H9 (cell line): ENCODE data around the gene TAF4B. TPM values are rescaled to one million over a fixed set of nuclear protein-coding genes. Genes with fewer than 3 reads are reported as not detected.

Source experiments
- DNase-seq: peaks from one replicate; pipeline ENCODE4 v3.0.0-alpha.2; 2017
- H2AFZ ChIP-seq: one replicate; pipeline ENCODE4 v1.6.1; 2013; ENCODE audit warnings: mild to moderate bottlenecking, low read length, control low read depth, moderate library complexity
- H2AK5ac ChIP-seq: 2 replicates; pipeline ENCODE4 v1.6.1; 2013; ENCODE audit warnings: low read length, control low read depth, mixed read lengths; ENCODE audit not compliant: insufficient read length
- H2BK120ac ChIP-seq: one replicate; pipeline ENCODE4 v1.6.1; 2013; ENCODE audit warnings: low read depth, mild to moderate bottlenecking, low read length, control low read depth, inconsistent platforms; ENCODE audit not compliant: poor library complexity, severe bottlenecking
- H2BK12ac ChIP-seq: 2 replicates; pipeline ENCODE4 v1.6.1; 2013; ENCODE audit warnings: low read length, control low read depth, mixed read lengths, low read depth; ENCODE audit not compliant: insufficient read length
- H2BK15ac ChIP-seq: 2 replicates; pipeline ENCODE4 v1.6.1; 2013; ENCODE audit warnings: low read depth, low read length, control low read depth
- H2BK20ac ChIP-seq: one replicate; pipeline ENCODE4 v1.6.1; 2013; ENCODE audit warnings: low read depth, mild to moderate bottlenecking, low read length, control low read depth, inconsistent platforms; ENCODE audit not compliant: poor library complexity, severe bottlenecking
- H2BK5ac ChIP-seq: 2 replicates; pipeline ENCODE4 v1.6.1; 2013; ENCODE audit warnings: low read length, control low read depth, mixed read lengths; ENCODE audit not compliant: insufficient read length
- H3K14ac ChIP-seq: 2 replicates; pipeline ENCODE4 v1.6.1; 2013; ENCODE audit warnings: low read length, control low read depth; ENCODE audit not compliant: insufficient read depth
- H3K18ac ChIP-seq: 2 replicates; pipeline ENCODE4 v1.6.1; 2013; ENCODE audit warnings: low read depth, mild to moderate bottlenecking, mixed read lengths, low read length, control low read depth; ENCODE audit not compliant: insufficient read length
- H3K23ac ChIP-seq: 2 replicates; pipeline ENCODE4 v1.6.1; 2013; ENCODE audit warnings: low read length, control low read depth, mixed read lengths, low read depth; ENCODE audit not compliant: insufficient read length
- H3K23me2 ChIP-seq: 2 replicates; pipeline ENCODE4 v1.6.1; 2013; ENCODE audit warnings: low read depth, mild to moderate bottlenecking, mixed read lengths, low read length, control low read depth; ENCODE audit not compliant: insufficient read length, poor library complexity, severe bottlenecking
- H3K27ac ChIP-seq: 2 replicates; pipeline ENCODE4 v1.5.1; 2013; ENCODE audit warnings: low read length, control low read depth, mixed read lengths, low read depth; ENCODE audit not compliant: insufficient read length
- H3K27me3 ChIP-seq: 2 replicates; pipeline ENCODE4 v1.6.1; 2013; ENCODE audit warnings: low read length, control low read depth, inconsistent platforms; ENCODE audit not compliant: insufficient read depth
- H3K4ac ChIP-seq: 2 replicates; pipeline ENCODE4 v1.6.1; 2013; ENCODE audit warnings: low read depth, mild to moderate bottlenecking, control low read depth, inconsistent platforms, low read length, moderate library complexity
- H3K4me1 ChIP-seq: 2 replicates; pipeline ENCODE4 v1.6.1; 2013; ENCODE audit warnings: low read length, control low read depth, inconsistent platforms; ENCODE audit not compliant: insufficient read depth
- H3K4me2 ChIP-seq: 2 replicates; pipeline ENCODE4 v1.6.1; 2013; ENCODE audit warnings: low read length, control low read depth, mixed read lengths; ENCODE audit not compliant: insufficient read length, insufficient read depth
- H3K56ac ChIP-seq: 2 replicates; pipeline ENCODE4 v1.6.1; 2013; ENCODE audit warnings: low read depth, mild to moderate bottlenecking, mixed read lengths, low read length, control low read depth; ENCODE audit not compliant: insufficient read length
- H3K79me1 ChIP-seq: 2 replicates; pipeline ENCODE4 v1.6.1; 2013; ENCODE audit warnings: low read depth, mild to moderate bottlenecking, moderate library complexity, low read length, control low read depth, inconsistent platforms; ENCODE audit not compliant: insufficient read depth, poor library complexity, severe bottlenecking
- H3K79me2 ChIP-seq: 2 replicates; pipeline ENCODE4 v1.6.1; 2013; ENCODE audit warnings: low read length, control low read depth, inconsistent platforms; ENCODE audit not compliant: insufficient read depth
- H3K9ac ChIP-seq: 2 replicates; pipeline ENCODE4 v1.6.1; 2013; ENCODE audit warnings: low read length, control low read depth, mixed read lengths; ENCODE audit not compliant: insufficient read length; ENCODE audit errors: extremely low read depth
- H3K9me3 ChIP-seq: one replicate; pipeline ENCODE4 v1.6.1; 2013; ENCODE audit warnings: low read depth, low read length, inconsistent platforms; ENCODE audit not compliant: control insufficient read depth
- H3T11ph ChIP-seq: one replicate; pipeline ENCODE4 v1.6.1; 2013; ENCODE audit warnings: mild to moderate bottlenecking, low read length, control low read depth, inconsistent platforms
- H4K20me1 ChIP-seq: one replicate; pipeline ENCODE4 v1.6.1; 2013; ENCODE audit not compliant: control insufficient read depth, insufficient read length, insufficient read depth
- H4K5ac ChIP-seq: 2 replicates; pipeline ENCODE4 v1.6.1; 2013; ENCODE audit warnings: low read depth, mild to moderate bottlenecking, mixed read lengths, low read length, control low read depth; ENCODE audit not compliant: insufficient read length
- H4K8ac ChIP-seq: replicated peaks from 2 replicates; pipeline ENCODE4 v1.6.1; 2013; ENCODE audit warnings: low read length, control low read depth, mixed read lengths, low read depth; ENCODE audit not compliant: insufficient read length
- H4K91ac ChIP-seq: 2 replicates; pipeline ENCODE4 v1.6.1; 2013; ENCODE audit warnings: low read depth, mild to moderate bottlenecking, moderate library complexity, mixed read lengths, low read length, control low read depth; ENCODE audit not compliant: insufficient read length
- H3K27ac Mint-ChIP-seq, 3 experiments: 2 replicates in 2 of 3; 3 replicates in 1 of 3; pipeline ENCODE4 v1.8.0; 2020 to 2021; ENCODE audit warnings: mixed read lengths in 3 of 3, mild to moderate bottlenecking in 1 of 3, moderate library complexity in 1 of 3
- H3K27me3 Mint-ChIP-seq: 2 replicates; pipeline ENCODE4 v1.8.0; 2021; ENCODE audit warnings: low read depth, mild to moderate bottlenecking, moderate library complexity, mixed read lengths
- H3K36me3 Mint-ChIP-seq, 3 experiments: 2 replicates in 2 of 3; 3 replicates in 1 of 3; pipeline ENCODE4 v1.8.0; 2020 to 2021; ENCODE audit warnings: low read depth in 3 of 3, mixed read lengths in 3 of 3; ENCODE audit not compliant: insufficient read depth in 1 of 3
- H3K4me1 Mint-ChIP-seq, 2 experiments: 2 replicates each; pipeline ENCODE4 v1.8.0; 2020; ENCODE audit warnings: mixed read lengths in 2 of 2
- H3K4me3 Mint-ChIP-seq, 2 experiments: 2 replicates in 1 of 2; 3 replicates in 1 of 2; pipeline ENCODE4 v1.8.0; 2020 to 2021; ENCODE audit warnings: mild to moderate bottlenecking in 2 of 2, mixed read lengths in 2 of 2, moderate library complexity in 1 of 2
- H3K9me3 Mint-ChIP-seq, 2 experiments: 2 replicates in 1 of 2; 3 replicates in 1 of 2; pipeline ENCODE4 v1.8.0; 2020; ENCODE audit warnings: mild to moderate bottlenecking in 2 of 2, mixed read lengths in 2 of 2, moderate library complexity in 1 of 2
- CTCF ChIP-seq: fragments of 200-600 bp; sonication (generic); conservative IDR thresholded peaks from 3 replicates; pipeline ENCODE4 v1.8.0; 2021; ENCODE audit warnings: antibody characterized with exemption, mild to moderate bottlenecking
- WGBS: extraction: QIAGEN DNeasy Blood & Tissue Kit; methylation state at CpG from one replicate; pipeline ENCODE4 v1.1.7; 2013; ENCODE audit warnings: missing lambda C conversion rate, low lambda C conversion rate, mixed read lengths; ENCODE audit not compliant: insufficient read length; ENCODE audit errors: extremely low coverage; 5-methylcytosine and 5-hydroxymethylcytosine counted together
- total RNA-seq: library from RNA; stranded (reverse); gene quantifications from 2 replicates; pipeline ENCODE4 v1.2.1, GENCODE V29; 2021

The TAF4B gene
- total RNA-seq, 1 experiment from 2014 or later = 19.8 TPM

DNA sequence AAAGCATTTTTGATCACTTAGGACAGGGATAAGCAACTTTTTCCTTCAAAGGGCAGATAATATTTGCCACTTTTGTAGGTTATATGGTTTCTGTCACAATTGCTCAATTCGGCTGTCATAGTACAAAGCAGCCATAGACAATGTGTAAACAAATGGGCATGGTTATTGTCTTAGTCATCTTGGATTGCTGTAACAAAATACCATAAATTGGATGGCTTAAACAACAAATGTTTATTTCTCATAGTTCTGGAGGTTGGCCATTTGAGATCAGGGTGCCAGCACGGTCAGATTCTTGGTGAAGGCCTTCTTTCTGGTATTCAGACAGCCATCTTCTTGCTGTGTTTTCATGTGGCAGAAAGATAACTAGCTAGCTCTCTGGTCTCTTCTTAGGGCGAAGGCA lies 91.2 kb downstream of the TAF4B start:
- H3K79me1 ChIP-seq = no peaks in the 10 kb centered on the region
- H3K14ac ChIP-seq = no peak overlapping the region
- H2BK5ac ChIP-seq = no peak overlapping the region
- WGBS = no CpG with 5 or more reads among the region's 3 CpGs
- no peak overlapping the region for H4K8ac ChIP-seq
- H2BK15ac ChIP-seq = no peak overlapping the region
- H2AFZ ChIP-seq = no peak overlapping the region
- H3K36me3 Mint-ChIP-seq = peaks cover 4 to 16% (median 12%) of the 10 kb centered on the region in 3 experiments; a peak in 6 of 7 replicates
- H3K4me1 ChIP-seq = no peaks in the 10 kb centered on the region
- H3T11ph ChIP-seq = no peak overlapping the region
- no peaks in the 10 kb centered on the region for H3K23me2 ChIP-seq
- no peak overlapping the region for H2BK120ac ChIP-seq
- H3K18ac ChIP-seq = no peak overlapping the region
- H3K56ac ChIP-seq = no peak overlapping the region
- no peak overlapping the region for H3K9ac ChIP-seq
- H2BK12ac ChIP-seq = no peak overlapping the region
- H3K4me3 Mint-ChIP-seq = no peak overlapping the region
- no peak overlapping the region for H2AK5ac ChIP-seq
- no peak overlapping the region for H4K91ac ChIP-seq
- H4K20me1 ChIP-seq = no peaks in the 10 kb centered on the region
- peaks cover under 1% of the 10 kb centered on the region in 2 experiments; a peak in 2 of 4 replicates for H3K4me1 Mint-ChIP-seq
- no peaks in the 10 kb centered on the region for H3K9me3 ChIP-seq
- no peak overlapping the region for H3K27ac Mint-ChIP-seq
- no peaks in the 10 kb centered on the region for H3K27me3 ChIP-seq
- H3K23ac ChIP-seq = no peak overlapping the region
- no peak for DNase-seq
- H3K4ac ChIP-seq = no peak overlapping the region
- no peak overlapping the region for H2BK20ac ChIP-seq
- H3K9me3 Mint-ChIP-seq = no peaks in the 10 kb centered on the region
- no peak overlapping the region for H3K27ac ChIP-seq
- no peak for TF ChIP-seq CTCF
- no peaks in the 10 kb centered on the region for H3K79me2 ChIP-seq
- H4K5ac ChIP-seq = no peak overlapping the region
- H3K4me2 ChIP-seq = no peak overlapping the region
- H3K27me3 Mint-ChIP-seq = no peaks in the 10 kb centered on the region
